ENCODE measurements around the gene NCAPH2.

The NCAPH2 gene

GRCh38 chr22:50488006-50488677, 19.9 kb upstream of the NCAPH2 start:
- no peak overlapping the region for H2BK15ac ChIP-seq (ENCODE audit: low read length)
- H2AFZ ChIP-seq (ENCODE audit: low read length), result peak overlapping the region; percentile 40
- no peak overlapping the region for H3K18ac ChIP-seq (ENCODE audit: low read length)
- H3K36me3 ChIP-seq (replicated peaks in 1 of 2; ENCODE audit: control insufficient read depth in 2 of 2, insufficient read depth in 2 of 2, low read length in 2 of 2), result no peaks in the 10 kb centered on the region
- no peak for DNase-seq (ENCODE audit: low spot score)
- H3K4ac ChIP-seq (ENCODE audit: low read length), result no peak overlapping the region
- no peak overlapping the region for H4K8ac ChIP-seq (ENCODE audit: low read depth, low read length)
- H2BK120ac ChIP-seq (ENCODE audit: low read depth, low read length), result no peak overlapping the region
- peaks cover 0 to 42% (median 0%) of the 10 kb centered on the region in 3 experiments for H3K27me3 ChIP-seq (ENCODE audit: control insufficient read depth in 3 of 3, insufficient read depth in 3 of 3, low read depth in 1 of 3, low read length in 3 of 3)
- H2BK5ac ChIP-seq (ENCODE audit: low read length), result no peak overlapping the region
- no peaks in the 10 kb centered on the region for H3K4me1 ChIP-seq (ENCODE audit: control insufficient read depth in 2 of 2, insufficient read depth in 1 of 2, low read depth in 1 of 2, low read length in 2 of 2)
- H3K14ac ChIP-seq (ENCODE audit: low read length), result peak overlapping the region; percentile 38
- no CpG with 5 or more reads among the region's 18 CpGs for WGBS, 2 donors (ENCODE audit: extremely low coverage in 2 of 2, insufficient read length in 2 of 2, insufficient replicate concordance in 1 of 2)
- H3K9ac ChIP-seq (ENCODE audit: low read depth, low read length, poor library complexity), result no peak overlapping the region
- H3K79me1 ChIP-seq (ENCODE audit: low read depth, low read length), result peaks cover 2% of the 10 kb centered on the region
- H3K23ac ChIP-seq (ENCODE audit: low read depth, low read length, poor library complexity), result no peak overlapping the region
- no peak overlapping the region for H3K4me2 ChIP-seq (ENCODE audit: insufficient read depth, low read length, poor library complexity, severe bottlenecking)
- H3K4me3 ChIP-seq (ENCODE audit: low read length in 2 of 2), result no peak overlapping the region
- H3K9me3 ChIP-seq (replicated peaks in 1 of 2; ENCODE audit: control insufficient read depth in 2 of 2, insufficient read depth in 1 of 2, low read depth in 1 of 2, low read length in 2 of 2), result no peaks in the 10 kb centered on the region
- no peak overlapping the region for H3K27ac ChIP-seq (replicated peaks; ENCODE audit: low read length)
- no peak overlapping the region for H4K91ac ChIP-seq (ENCODE audit: low read depth, low read length, poor library complexity)
- H2BK12ac ChIP-seq (ENCODE audit: low read length), result no peak overlapping the region
- peak overlapping the region; percentile 86 for H2AK5ac ChIP-seq (ENCODE audit: low read depth, low read length)

DNA sequence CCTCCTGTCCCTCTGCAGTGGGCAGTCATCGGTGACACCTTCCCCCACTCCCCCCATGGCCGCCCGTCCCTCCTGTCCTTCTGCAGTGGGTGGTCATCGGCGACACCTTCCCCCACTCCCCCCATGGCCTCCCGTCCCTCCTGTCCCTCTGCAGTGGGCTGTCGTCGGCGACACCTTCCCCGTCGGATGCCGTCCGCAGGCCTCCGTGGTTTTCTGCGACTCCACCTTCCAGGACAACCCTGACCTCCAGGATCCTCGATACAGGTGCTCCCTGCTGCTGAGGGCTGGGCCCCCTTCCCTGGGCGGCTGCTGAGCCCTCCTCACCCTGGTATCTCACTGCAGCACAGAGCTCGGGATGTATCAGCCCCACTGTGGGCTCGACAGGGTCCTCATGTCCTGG, 19.1 kb upstream of the NCAPH2 start:
- Histone ChIP-seq H3K4ac (ENCODE audit: low read length) (no peak overlapping the region), H3K9me3 (replicated peaks in 1 of 2; ENCODE audit: control insufficient read depth in 2 of 2, insufficient read depth in 1 of 2, low read depth in 1 of 2, low read length in 2 of 2) (no peaks in the 10 kb centered on the region), H2BK5ac (ENCODE audit: low read length) (no peak overlapping the region), H2AFZ (ENCODE audit: low read length) (no peak overlapping the region), H2BK120ac (ENCODE audit: low read depth, low read length) (no peak overlapping the region), H3K36me3 (replicated peaks in 1 of 2; ENCODE audit: control insufficient read depth in 2 of 2, insufficient read depth in 2 of 2, low read length in 2 of 2) (no peaks in the 10 kb centered on the region), H3K27me3 (ENCODE audit: control insufficient read depth in 3 of 3, insufficient read depth in 3 of 3, low read depth in 1 of 3, low read length in 3 of 3) (peaks cover 0 to 36% (median 0%) of the 10 kb centered on the region in 3 experiments), H3K18ac (ENCODE audit: low read length) (no peak overlapping the region), H3K4me3 (ENCODE audit: low read length in 2 of 2) (no peak overlapping the region), H3K14ac (ENCODE audit: low read length) (peak overlapping the region; percentile 8), H3K79me1 (ENCODE audit: low read depth, low read length) (no peaks in the 10 kb centered on the region), H4K91ac (ENCODE audit: low read depth, low read length, poor library complexity) (no peak overlapping the region), H2BK12ac (ENCODE audit: low read length) (no peak overlapping the region), H3K9ac (ENCODE audit: low read depth, low read length, poor library complexity) (peak overlapping the region; percentile 21), H4K8ac (ENCODE audit: low read depth, low read length) (no peak overlapping the region), H2BK15ac (ENCODE audit: low read length) (no peak overlapping the region), H3K23ac (ENCODE audit: low read depth, low read length, poor library complexity) (peak overlapping the region; percentile 65), H3K4me1 (ENCODE audit: control insufficient read depth in 2 of 2, insufficient read depth in 1 of 2, low read depth in 1 of 2, low read length in 2 of 2) (no peaks in the 10 kb centered on the region), H2AK5ac (ENCODE audit: low read depth, low read length) (peak overlapping the region; percentile 94), H3K4me2 (ENCODE audit: insufficient read depth, low read length, poor library complexity, severe bottlenecking) (no peak overlapping the region), H3K27ac (replicated peaks; ENCODE audit: low read length) (no peak overlapping the region)
- WGBS, 2 donors (ENCODE audit: extremely low coverage in 2 of 2, insufficient read length in 2 of 2, insufficient replicate concordance in 1 of 2), result no CpG with 5 or more reads among the region's 19 CpGs
- no peak for DNase-seq (ENCODE audit: low spot score)

GRCh38 chr22:50489363-50490243, 18.4 kb upstream of the NCAPH2 start:
- Histone ChIP-seq H2BK15ac (ENCODE audit: low read length) (peak overlapping the region; percentile 75), H3K23ac (ENCODE audit: low read depth, low read length, poor library complexity) (no peak overlapping the region), H2BK120ac (ENCODE audit: low read depth, low read length) (no peak overlapping the region), H3K9ac (ENCODE audit: low read depth, low read length, poor library complexity) (peak overlapping the region; percentile 44), H3K4me2 (ENCODE audit: insufficient read depth, low read length, poor library complexity, severe bottlenecking) (no peak overlapping the region), H2BK12ac (ENCODE audit: low read length) (no peak overlapping the region), H3K14ac (ENCODE audit: low read length) (peak overlapping the region; percentile 56), H2AK5ac (ENCODE audit: low read depth, low read length) (peak overlapping the region; percentile 94), H3K79me1 (ENCODE audit: low read depth, low read length) (no peaks in the 10 kb centered on the region), H3K4me1 (ENCODE audit: control insufficient read depth in 2 of 2, insufficient read depth in 1 of 2, low read depth in 1 of 2, low read length in 2 of 2) (no peaks in the 10 kb centered on the region), H3K4me3 (ENCODE audit: low read length in 2 of 2) (no peak overlapping the region), H3K4ac (ENCODE audit: low read length) (peak overlapping the region; percentile 23), H3K36me3 (replicated peaks in 1 of 2; ENCODE audit: control insufficient read depth in 2 of 2, insufficient read depth in 2 of 2, low read length in 2 of 2) (no peaks in the 10 kb centered on the region), H4K91ac (ENCODE audit: low read depth, low read length, poor library complexity) (no peak overlapping the region), H3K27ac (replicated peaks; ENCODE audit: low read length) (no peak overlapping the region), H3K27me3 (ENCODE audit: control insufficient read depth in 3 of 3, insufficient read depth in 3 of 3, low read depth in 1 of 3, low read length in 3 of 3) (peaks cover 0 to 30% (median 0%) of the 10 kb centered on the region in 3 experiments), H2AFZ (ENCODE audit: low read length) (no peak overlapping the region), H4K8ac (ENCODE audit: low read depth, low read length) (no peak overlapping the region), H3K18ac (ENCODE audit: low read length) (peak overlapping the region; percentile 76), H3K9me3 (replicated peaks in 1 of 2; ENCODE audit: control insufficient read depth in 2 of 2, insufficient read depth in 1 of 2, low read depth in 1 of 2, low read length in 2 of 2) (no peaks in the 10 kb centered on the region), H2BK5ac (ENCODE audit: low read length) (no peak overlapping the region)
- WGBS, 2 donors (ENCODE audit: extremely low coverage in 2 of 2, insufficient read length in 2 of 2, insufficient replicate concordance in 1 of 2), result no CpG with 5 or more reads among the region's 31 CpGs
- no peak for DNase-seq (ENCODE audit: low spot score)

All from neuronal stem cell (in vitro differentiated cells).